OCI-LY3 (cell line): ENCODE results near the gene RGS4.

Source experiments
- EZH2phosphoT487 ChIP-seq: fragments of 200-600 bp; shearing (Covaris generic); IDR thresholded peaks from 2 replicates; pipeline ENCODE4 v1.6.1; 2018; ENCODE audit warnings: antibody characterized with exemption, mixed run types, low read depth
- TF ChIP-seq, protein P1 (sequence below): fragments of 200-600, 300-600 bp; sonication (generic); IDR thresholded peaks from 2 replicates; pipeline ENCODE4 v1.5.1; 2014; ENCODE audit warnings: antibody characterized with exemption, low read length, low read depth

- TF ChIP-seq, protein P1, sequence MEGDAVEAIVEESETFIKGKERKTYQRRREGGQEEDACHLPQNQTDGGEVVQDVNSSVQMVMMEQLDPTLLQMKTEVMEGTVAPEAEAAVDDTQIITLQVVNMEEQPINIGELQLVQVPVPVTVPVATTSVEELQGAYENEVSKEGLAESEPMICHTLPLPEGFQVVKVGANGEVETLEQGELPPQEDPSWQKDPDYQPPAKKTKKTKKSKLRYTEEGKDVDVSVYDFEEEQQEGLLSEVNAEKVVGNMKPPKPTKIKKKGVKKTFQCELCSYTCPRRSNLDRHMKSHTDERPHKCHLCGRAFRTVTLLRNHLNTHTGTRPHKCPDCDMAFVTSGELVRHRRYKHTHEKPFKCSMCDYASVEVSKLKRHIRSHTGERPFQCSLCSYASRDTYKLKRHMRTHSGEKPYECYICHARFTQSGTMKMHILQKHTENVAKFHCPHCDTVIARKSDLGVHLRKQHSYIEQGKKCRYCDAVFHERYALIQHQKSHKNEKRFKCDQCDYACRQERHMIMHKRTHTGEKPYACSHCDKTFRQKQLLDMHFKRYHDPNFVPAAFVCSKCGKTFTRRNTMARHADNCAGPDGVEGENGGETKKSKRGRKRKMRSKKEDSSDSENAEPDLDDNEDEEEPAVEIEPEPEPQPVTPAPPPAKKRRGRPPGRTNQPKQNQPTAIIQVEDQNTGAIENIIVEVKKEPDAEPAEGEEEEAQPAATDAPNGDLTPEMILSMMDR: no peak
- no peak for TF ChIP-seq EZH2phosphoT487
Observed at GRCh38 chr1:163063610-163064009, 5.6 kb upstream of the RGS4 start.
